ENCODE results near the gene SLC22A3.
A peak's percentile ranks its signal among the peaks of the same experiment; 100 is the strongest.

The SLC22A3 gene

GRCh38 chr6:160333101-160333500 lies 15.1 kb upstream of the SLC22A3 start:
- no peak for DNase-seq (ENCODE audit: low read depth)
- no peak overlapping the region for H3K4me3 ChIP-seq (ENCODE audit: low read depth, low read length)

GRCh38 chr6:160333841-160334240 lies 14.3 kb upstream of the SLC22A3 start:
- DNase-seq (ENCODE audit: low read depth), result no peak
- H3K4me3 ChIP-seq (ENCODE audit: low read depth, low read length), result no peak overlapping the region

- no peak overlapping the region for H3K4me3 ChIP-seq (ENCODE audit: low read depth, low read length)
- no peak for DNase-seq (ENCODE audit: low read depth)
These were observed 12.0 kb upstream of the SLC22A3 start for GRCh38 chr6:160336200-160336599.

GRCh38 chr6:160337301-160337700 lies 10.9 kb upstream of the SLC22A3 start:
- no peak overlapping the region for H3K4me3 ChIP-seq (ENCODE audit: low read depth, low read length)
- peak; percentile 41 for DNase-seq (ENCODE audit: low read depth)

GRCh38 chr6:160337991-160338390 lies 10.2 kb upstream of the SLC22A3 start:
- no peak overlapping the region for H3K4me3 ChIP-seq (ENCODE audit: low read depth, low read length)
- no peak for DNase-seq (ENCODE audit: low read depth)

GRCh38 chr6:160343144-160343543 lies 5.0 kb upstream of the SLC22A3 start:
- H3K4me3 ChIP-seq (ENCODE audit: low read depth, low read length), result no peak overlapping the region

GRCh38 chr6:160344271-160344670 lies 3.9 kb upstream of the SLC22A3 start:
- H3K4me3 ChIP-seq (ENCODE audit: low read depth, low read length), result no peak overlapping the region
- DNase-seq (ENCODE audit: low read depth), result no peak

More at GRCh38 chr6:160343144-160343543, 5.0 kb upstream of the SLC22A3 start:
- DNase-seq (ENCODE audit: low read depth), result no peak

- no peak for DNase-seq (ENCODE audit: low read depth)
- H3K4me3 ChIP-seq (ENCODE audit: low read depth, low read length), result peak overlapping the region; percentile 17
These were observed 637 bp upstream of the SLC22A3 start for GRCh38 chr6:160347259-160348222.

- peak overlapping the region; percentile 56 for H3K4me3 ChIP-seq (ENCODE audit: low read depth, low read length)
- DNase-seq (ENCODE audit: low read depth), result no peak
These were observed 853 bp downstream of the SLC22A3 start for GRCh38 chr6:160349020-160349441.

GRCh38 chr6:160349814-160350350 lies 1.7 kb downstream of the SLC22A3 start:
- no peak for DNase-seq (ENCODE audit: low read depth)
- H3K4me3 ChIP-seq (ENCODE audit: low read depth, low read length), result peak overlapping the region; percentile 56

- no peak overlapping the region for H3K4me3 ChIP-seq (ENCODE audit: low read depth, low read length)
- DNase-seq (ENCODE audit: low read depth), result no peak
These were observed 5.8 kb downstream of the SLC22A3 start for GRCh38 chr6:160353950-160354496.

- no peak overlapping the region for H3K4me3 ChIP-seq (ENCODE audit: low read depth, low read length)
- peak; percentile 33 for DNase-seq (ENCODE audit: low read depth)
These were observed 6.8 kb downstream of the SLC22A3 start for GRCh38 chr6:160355001-160355400.

GRCh38 chr6:160356074-160356744 lies 8.0 kb downstream of the SLC22A3 start:
- DNase-seq (ENCODE audit: low read depth), result no peak

GRCh38 chr6:160357088-160357487 lies 8.9 kb downstream of the SLC22A3 start:
- no peak for DNase-seq (ENCODE audit: low read depth)
- no peak overlapping the region for H3K4me3 ChIP-seq (ENCODE audit: low read depth, low read length)

More at GRCh38 chr6:160356074-160356744, 8.0 kb downstream of the SLC22A3 start:
- H3K4me3 ChIP-seq (ENCODE audit: low read depth, low read length), result no peak overlapping the region

- no peak overlapping the region for H3K4me3 ChIP-seq (ENCODE audit: low read depth, low read length)
- DNase-seq (ENCODE audit: low read depth), result no peak
These were observed 10.3 kb downstream of the SLC22A3 start for GRCh38 chr6:160358225-160359119.

GRCh38 chr6:160360955-160361354 lies 12.8 kb downstream of the SLC22A3 start:
- no peak for DNase-seq (ENCODE audit: low read depth)
- H3K4me3 ChIP-seq (ENCODE audit: low read depth, low read length), result no peak overlapping the region

GRCh38 chr6:160362556-160362955 lies 14.4 kb downstream of the SLC22A3 start:
- DNase-seq (ENCODE audit: low read depth), result no peak
- no peak overlapping the region for H3K4me3 ChIP-seq (ENCODE audit: low read depth, low read length)

- no peak overlapping the region for H3K4me3 ChIP-seq (ENCODE audit: low read depth, low read length)
- DNase-seq (ENCODE audit: low read depth), result no peak
These were observed 15.1 kb downstream of the SLC22A3 start for GRCh38 chr6:160363016-160363996.

Data from skeletal muscle cell (primary cell).